Neuronal stem cell (in vitro differentiated cells): ENCODE data around the gene SPAG16.

Experiments used
- DNase-seq: peaks from one replicate; pipeline ENCODE4 v3.0.0-alpha.2; 2013; ENCODE audit warnings: low spot score
- H2AFZ ChIP-seq: one replicate; pipeline ENCODE4 v1.6.1; 2013; ENCODE audit warnings: mild to moderate bottlenecking, low read length, inconsistent platforms
- H2AK5ac ChIP-seq: 2 replicates; pipeline ENCODE4 v1.6.1; 2013; ENCODE audit warnings: low read depth, mild to moderate bottlenecking, inconsistent platforms, low read length, moderate library complexity, mixed read lengths
- H2BK120ac ChIP-seq: 2 replicates; pipeline ENCODE4 v1.6.1; 2013; ENCODE audit warnings: low read depth, mild to moderate bottlenecking, inconsistent platforms, low read length, moderate library complexity, mixed read lengths
- H2BK12ac ChIP-seq: one replicate; pipeline ENCODE4 v1.6.1; 2013; ENCODE audit warnings: low read length, inconsistent platforms
- H2BK15ac ChIP-seq: 2 replicates; pipeline ENCODE4 v1.6.1; 2013; ENCODE audit warnings: mild to moderate bottlenecking, low read length, inconsistent platforms, mixed read lengths
- H2BK5ac ChIP-seq: one replicate; pipeline ENCODE4 v1.6.1; 2013; ENCODE audit warnings: inconsistent platforms, mild to moderate bottlenecking, low read length, moderate library complexity
- H3K14ac ChIP-seq: one replicate; pipeline ENCODE4 v1.6.1; 2013; ENCODE audit warnings: low read length, inconsistent platforms
- H3K18ac ChIP-seq: 2 replicates; pipeline ENCODE4 v1.6.1; 2013; ENCODE audit warnings: low read length, inconsistent platforms
- H3K23ac ChIP-seq: 2 replicates; pipeline ENCODE4 v1.6.1; 2013; ENCODE audit warnings: low read depth, mild to moderate bottlenecking, mixed read lengths, low read length, inconsistent platforms; ENCODE audit not compliant: poor library complexity
- H3K27ac ChIP-seq: replicated peaks from 3 replicates; pipeline ENCODE4 v1.5.1; 2013; ENCODE audit warnings: low read length, inconsistent platforms
- H3K27me3 ChIP-seq, 3 experiments: 2 replicates each; pipeline ENCODE4 v1.6.1; 2013; ENCODE audit warnings: low read length in 3 of 3, mild to moderate bottlenecking in 2 of 3, inconsistent platforms in 1 of 3, low read depth in 1 of 3, mixed read lengths in 1 of 3, moderate library complexity in 1 of 3; ENCODE audit not compliant: control insufficient read depth in 3 of 3, insufficient read depth in 3 of 3
- H3K36me3 ChIP-seq, 2 donors: replicated peaks in 1 of 2; 2 replicates each; pipeline ENCODE4 v1.6.1; 2013; ENCODE audit warnings: low read length in 2 of 2; ENCODE audit not compliant: control insufficient read depth in 2 of 2, insufficient read depth in 2 of 2
- H3K4ac ChIP-seq: 2 replicates; pipeline ENCODE4 v1.6.1; 2013; ENCODE audit warnings: inconsistent platforms, mild to moderate bottlenecking, low read length, moderate library complexity
- H3K4me1 ChIP-seq, 2 donors: 1 replicate in 1 of 2; 2 replicates in 1 of 2; pipeline ENCODE4 v1.6.1; 2013; ENCODE audit warnings: low read length in 2 of 2, low read depth in 1 of 2; ENCODE audit not compliant: control insufficient read depth in 2 of 2, insufficient read depth in 1 of 2
- H3K4me2 ChIP-seq: one replicate; pipeline ENCODE4 v1.6.1; 2013; ENCODE audit warnings: mild to moderate bottlenecking, low read length, inconsistent platforms; ENCODE audit not compliant: insufficient read depth, poor library complexity, severe bottlenecking
- H3K4me3 ChIP-seq, 2 donors: 2 replicates each; pipeline ENCODE4 v1.5.1; 2013; ENCODE audit warnings: low read length in 2 of 2, mild to moderate bottlenecking in 2 of 2, inconsistent platforms in 1 of 2, moderate library complexity in 1 of 2
- H3K79me1 ChIP-seq: one replicate; pipeline ENCODE4 v1.6.1; 2013; ENCODE audit warnings: low read depth, mild to moderate bottlenecking, inconsistent platforms, low read length, moderate library complexity
- H3K9ac ChIP-seq: one replicate; pipeline ENCODE4 v1.6.1; 2013; ENCODE audit warnings: mild to moderate bottlenecking, low read depth, low read length, inconsistent platforms; ENCODE audit not compliant: poor library complexity
- H3K9me3 ChIP-seq, 2 donors: replicated peaks in 1 of 2; 2 replicates each; pipeline versions ENCODE3 to v1.6.1; 2013; ENCODE audit warnings: low read length in 2 of 2, mild to moderate bottlenecking in 2 of 2, inconsistent platforms in 1 of 2, low read depth in 1 of 2, mixed read lengths in 1 of 2, moderate library complexity in 1 of 2; ENCODE audit not compliant: control insufficient read depth in 2 of 2, insufficient read depth in 1 of 2
- H4K8ac ChIP-seq: one replicate; pipeline ENCODE4 v1.6.1; 2013; ENCODE audit warnings: low read depth, mild to moderate bottlenecking, inconsistent platforms, low read length, moderate library complexity
- H4K91ac ChIP-seq: one replicate; pipeline ENCODE4 v1.6.1; 2013; ENCODE audit warnings: low read length, low read depth, mild to moderate bottlenecking, inconsistent platforms; ENCODE audit not compliant: poor library complexity
- WGBS, 2 donors: extraction: QIAGEN DNeasy Blood & Tissue Kit; methylation state at CpG; one replicate each; pipeline ENCODE4 v1.1.7; 2013; ENCODE audit warnings: missing lambda C conversion rate in 2 of 2, mixed read lengths in 1 of 2; ENCODE audit not compliant: insufficient read length in 2 of 2, insufficient replicate concordance in 1 of 2; ENCODE audit errors: extremely low coverage in 2 of 2; 5-methylcytosine and 5-hydroxymethylcytosine counted together

SPAG16 gene

DNA sequence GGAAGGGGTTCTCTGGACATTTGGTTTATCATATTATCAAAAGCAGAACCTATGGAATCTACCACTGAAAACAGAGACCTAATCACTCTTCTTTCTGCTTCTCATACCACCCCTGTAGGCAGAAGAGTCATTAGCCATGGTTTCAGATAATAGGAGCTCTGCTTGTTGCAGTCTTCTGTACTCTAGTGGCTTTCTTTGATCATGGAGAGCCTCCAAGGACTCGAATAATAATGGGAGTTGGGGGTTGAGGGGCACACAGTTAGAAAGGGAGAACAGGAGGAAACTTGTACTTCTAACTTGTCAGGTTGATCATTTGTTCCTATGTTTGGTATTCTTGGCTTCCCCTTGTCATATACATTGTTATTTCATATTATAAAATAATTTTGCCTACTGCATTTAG is 1074.2 kb downstream of the SPAG16 start:
- Histone ChIP-seq H3K36me3 (no peaks in the 10 kb centered on the region), H4K8ac (no peak overlapping the region), H2BK5ac (no peak overlapping the region), H2AFZ (no peak overlapping the region), H3K14ac (no peak overlapping the region), H3K27ac (no peak overlapping the region), H3K23ac (no peak overlapping the region), H3K9me3 (peaks cover 0 to 5% of the 10 kb centered on the region in 2 donors), H4K91ac (no peak overlapping the region), H2BK120ac (no peak overlapping the region), H2BK15ac (no peak overlapping the region), H2AK5ac (no peak overlapping the region), H3K4me2 (no peak overlapping the region), H3K4ac (no peak overlapping the region), H3K4me1 (no peaks in the 10 kb centered on the region), H3K18ac (no peak overlapping the region), H3K27me3 (no peaks in the 10 kb centered on the region), H3K79me1 (no peaks in the 10 kb centered on the region), H3K9ac (no peak overlapping the region), H2BK12ac (no peak overlapping the region), H3K4me3 (no peak overlapping the region)
- no peak for DNase-seq
- no CpG with 5 or more reads among the region's 1 CpG for WGBS, 2 donors

- no peak for DNase-seq
- no peak overlapping the region for H3K4me3 ChIP-seq
- H3K9ac ChIP-seq, result no peak overlapping the region
- no peak overlapping the region for H2BK5ac ChIP-seq
- H3K9me3 ChIP-seq, result peaks cover 0 to 5% of the 10 kb centered on the region in 2 donors
- no peak overlapping the region for H4K8ac ChIP-seq
- H2BK12ac ChIP-seq, result no peak overlapping the region
- no peak overlapping the region for H2BK120ac ChIP-seq
- H2AFZ ChIP-seq, result no peak overlapping the region
- no peak overlapping the region for H4K91ac ChIP-seq
- no peak overlapping the region for H3K4me2 ChIP-seq
- H3K27ac ChIP-seq, result no peak overlapping the region
- H2BK15ac ChIP-seq, result no peak overlapping the region
- no peaks in the 10 kb centered on the region for H3K79me1 ChIP-seq
- H3K27me3 ChIP-seq, result no peaks in the 10 kb centered on the region
- no CpG with 5 or more reads among the region's 4 CpGs for WGBS, 2 donors
- H2AK5ac ChIP-seq, result no peak overlapping the region
- no peak overlapping the region for H3K18ac ChIP-seq
- H3K4me1 ChIP-seq, result no peaks in the 10 kb centered on the region
- H3K23ac ChIP-seq, result no peak overlapping the region
- H3K14ac ChIP-seq, result no peak overlapping the region
- no peaks in the 10 kb centered on the region for H3K36me3 ChIP-seq
- no peak overlapping the region for H3K4ac ChIP-seq
Observed at GRCh38 chr2:214361116-214361515, 1076.9 kb downstream of the SPAG16 start.

DNA sequence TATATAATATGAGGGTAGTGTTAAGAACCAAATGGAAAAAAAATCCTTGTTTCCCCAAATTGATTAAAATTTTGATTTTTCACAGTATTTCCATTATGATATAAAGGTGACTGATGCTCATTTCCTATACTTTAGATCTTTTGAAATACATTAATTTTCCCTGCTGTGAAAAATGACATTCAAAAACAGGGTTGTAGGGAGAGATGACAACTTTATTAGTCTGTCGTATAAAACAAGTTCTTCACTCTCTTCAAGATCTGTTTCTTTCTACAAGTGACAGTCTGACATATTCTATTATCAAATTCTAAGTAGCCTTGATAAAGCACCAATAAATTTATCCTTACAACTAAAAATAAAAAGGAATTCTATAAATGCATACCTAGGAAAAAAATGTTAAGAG is 1081.3 kb downstream of the SPAG16 start:
- Histone ChIP-seq H3K9me3 (no peaks in the 10 kb centered on the region), H4K8ac (no peak overlapping the region), H2BK12ac (no peak overlapping the region), H2BK5ac (no peak overlapping the region), H2AFZ (no peak overlapping the region), H3K18ac (no peak overlapping the region), H2AK5ac (no peak overlapping the region), H3K4me3 (no peak overlapping the region), H3K27me3 (no peaks in the 10 kb centered on the region), H4K91ac (no peak overlapping the region), H3K27ac (no peak overlapping the region), H2BK120ac (no peak overlapping the region), H3K4ac (no peak overlapping the region), H2BK15ac (no peak overlapping the region), H3K9ac (no peak overlapping the region), H3K36me3 (no peaks in the 10 kb centered on the region), H3K4me2 (no peak overlapping the region), H3K79me1 (no peaks in the 10 kb centered on the region), H3K14ac (no peak overlapping the region), H3K23ac (no peak overlapping the region), H3K4me1 (no peaks in the 10 kb centered on the region)
- no CpG with 5 or more reads among the region's 1 CpG for WGBS, 2 donors
- no peak for DNase-seq

GRCh38 chr2:214367171-214367570 is 1082.9 kb downstream of the SPAG16 start:
- Histone ChIP-seq H4K8ac (no peak overlapping the region), H2BK12ac (no peak overlapping the region), H3K79me1 (no peaks in the 10 kb centered on the region), H3K4me2 (no peak overlapping the region), H3K4me3 (no peak overlapping the region), H3K9ac (no peak overlapping the region), H2AK5ac (no peak overlapping the region), H3K9me3 (no peaks in the 10 kb centered on the region), H4K91ac (no peak overlapping the region), H3K36me3 (no peaks in the 10 kb centered on the region), H3K4ac (no peak overlapping the region), H3K27ac (no peak overlapping the region), H3K14ac (no peak overlapping the region), H2AFZ (no peak overlapping the region), H2BK120ac (no peak overlapping the region), H2BK15ac (no peak overlapping the region), H2BK5ac (no peak overlapping the region), H3K27me3 (no peaks in the 10 kb centered on the region), H3K18ac (no peak overlapping the region), H3K4me1 (no peaks in the 10 kb centered on the region), H3K23ac (no peak overlapping the region)
- no peak for DNase-seq
- no CpG with 5 or more reads among the region's 3 CpGs for WGBS, 2 donors
